GM18526 (cell line): ENCODE data around the gene FKBP2.
A peak's percentile ranks its signal among the peaks of the same experiment; 100 is the strongest.

Experiments used
- POLR2A ChIP-seq: IDR thresholded peaks from 3 replicates; pipeline ENCODE4 v1.6.1; 2011; ENCODE audit not compliant: insufficient read length; ENCODE audit errors: extremely low read depth

Gene FKBP2

GRCh38 chr11:64226507-64227051 lies 14.3 kb upstream of the FKBP2 start:
- TF ChIP-seq POLR2A = no peak

- TF ChIP-seq POLR2A = no peak
These were observed 13.4 kb upstream of the FKBP2 start for GRCh38 chr11:64227405-64227956.

- no peak for TF ChIP-seq POLR2A
These were observed 11.7 kb upstream of the FKBP2 start for GRCh38 chr11:64229090-64229743.

GRCh38 chr11:64229744-64230170 lies 11.1 kb upstream of the FKBP2 start:
- TF ChIP-seq POLR2A = no peak

- TF ChIP-seq POLR2A = peak; percentile 52
These were observed 10.5 kb upstream of the FKBP2 start, which contains the start of gene DNAJC4 for GRCh38 chr11:64230171-64230984. Gene DNAJC4 (plus strand): TSS chr11:64230548. CDS start chr11:64230855, 307 bp downstream.

GRCh38 chr11:64230985-64231365 lies 9.9 kb upstream of the FKBP2 start:
- TF ChIP-seq POLR2A = no peak

- no peak for TF ChIP-seq POLR2A
These were observed 9.3 kb upstream of the FKBP2 start for GRCh38 chr11:64231546-64231945.

- no peak for TF ChIP-seq POLR2A
These were observed 8.5 kb upstream of the FKBP2 start for GRCh38 chr11:64232182-64232966.

GRCh38 chr11:64232967-64233315 lies 8.0 kb upstream of the FKBP2 start:
- no peak for TF ChIP-seq POLR2A

GRCh38 chr11:64233913-64234586 lies 6.8 kb upstream of the FKBP2 start, which contains the start of gene VEGFB:
Gene VEGFB (plus strand): TSS chr11:64234584. CDS start chr11:64234834, 250 bp downstream.
- no peak for TF ChIP-seq POLR2A

- TF ChIP-seq POLR2A = no peak
These were observed 6.1 kb upstream of the FKBP2 start for GRCh38 chr11:64234647-64235379.

GRCh38 chr11:64235437-64236161 lies 5.3 kb upstream of the FKBP2 start:
- TF ChIP-seq POLR2A = no peak

GRCh38 chr11:64237484-64237951 lies 3.4 kb upstream of the FKBP2 start:
- TF ChIP-seq POLR2A = no peak
